ENCODE results near the gene QRFP. TPM values are rescaled to one million over a fixed set of nuclear protein-coding genes. Genes with fewer than 3 reads are reported as not detected.
"Not testable (repeated sequence)": the region's sequence is repeated elsewhere in the genome, so short reads cannot be mapped to it uniquely, and the experiment has no call there.

Gene QRFP
- total RNA-seq, 3 donors from 2014 or later, result not detected

GRCh38 chr9:130860458-130861316, 35.9 kb downstream of the QRFP start:
- Mint-ChIP-seq H3K4me1 (ENCODE audit: low read depth) (no peaks in the 10 kb centered on the region), H3K36me3 (ENCODE audit: insufficient read depth) (peaks cover 10% of the 10 kb centered on the region), H3K27me3 (ENCODE audit: low read depth) (no peaks in the 10 kb centered on the region), H3K4me3 (no peak overlapping the region), H3K9me3 (no peaks in the 10 kb centered on the region)
- ATAC-seq, result no peak
- no peak for DNase-seq

- H3K9me3 Mint-ChIP-seq, result no peaks in the 10 kb centered on the region
- no peak overlapping the region for H3K4me3 Mint-ChIP-seq
- H3K4me1 Mint-ChIP-seq (ENCODE audit: low read depth), result no peaks in the 10 kb centered on the region
- H3K27me3 Mint-ChIP-seq (ENCODE audit: low read depth), result no peaks in the 10 kb centered on the region
- no peak for DNase-seq
- ATAC-seq, result no peak
- peaks cover 10% of the 10 kb centered on the region for H3K36me3 Mint-ChIP-seq (ENCODE audit: insufficient read depth)
These were observed 37.6 kb downstream of the QRFP start for GRCh38 chr9:130858739-130859705.

- Mint-ChIP-seq H3K27me3 (ENCODE audit: low read depth) (no peaks in the 10 kb centered on the region), H3K9me3 (no peaks in the 10 kb centered on the region), H3K4me1 (ENCODE audit: low read depth) (no peaks in the 10 kb centered on the region), H3K36me3 (ENCODE audit: insufficient read depth) (peaks cover 10% of the 10 kb centered on the region), H3K4me3 (no peak overlapping the region)
- DNase-seq (no peak), ATAC-seq (no peak)
These were observed 38.5 kb downstream of the QRFP start for GRCh38 chr9:130857864-130858738.

- Mint-ChIP-seq H3K9me3 (no peaks in the 10 kb centered on the region), H3K4me3 (no peak overlapping the region), H3K27me3 (ENCODE audit: low read depth) (no peaks in the 10 kb centered on the region), H3K4me1 (ENCODE audit: low read depth) (no peaks in the 10 kb centered on the region), H3K36me3 (ENCODE audit: insufficient read depth) (peaks cover 6% of the 10 kb centered on the region)
- DNase-seq (no peak), ATAC-seq (no peak)
These were observed 40.1 kb downstream of the QRFP start for GRCh38 chr9:130856474-130856873.

- no peaks in the 10 kb centered on the region for H3K4me1 Mint-ChIP-seq (ENCODE audit: low read depth)
- H3K4me3 Mint-ChIP-seq, result no peak overlapping the region
- no peak for DNase-seq
- H3K9me3 Mint-ChIP-seq, result no peaks in the 10 kb centered on the region
- no peak for ATAC-seq
- H3K27me3 Mint-ChIP-seq (ENCODE audit: low read depth), result no peaks in the 10 kb centered on the region
- H3K36me3 Mint-ChIP-seq (ENCODE audit: insufficient read depth), result peaks cover 6% of the 10 kb centered on the region
These were observed 41.8 kb downstream of the QRFP start for GRCh38 chr9:130854835-130855234.

- DNase-seq (no peak), ATAC-seq (no peak)
- Mint-ChIP-seq H3K27me3 (ENCODE audit: low read depth) (no peaks in the 10 kb centered on the region), H3K4me3 (no peak overlapping the region), H3K36me3 (ENCODE audit: insufficient read depth) (peaks cover 6% of the 10 kb centered on the region), H3K9me3 (no peaks in the 10 kb centered on the region), H3K4me1 (ENCODE audit: low read depth) (no peaks in the 10 kb centered on the region)
These were observed 42.5 kb downstream of the QRFP start for GRCh38 chr9:130854092-130854491.

- Mint-ChIP-seq H3K4me1 (ENCODE audit: low read depth) (no peaks in the 10 kb centered on the region), H3K4me3 (no peak overlapping the region), H3K36me3 (ENCODE audit: insufficient read depth) (peaks cover 6% of the 10 kb centered on the region), H3K27me3 (ENCODE audit: low read depth) (no peaks in the 10 kb centered on the region), H3K9me3 (no peaks in the 10 kb centered on the region)
- ATAC-seq (no peak), DNase-seq (no peak)
These were observed 43.8 kb downstream of the QRFP start for GRCh38 chr9:130852801-130853200.

GRCh38 chr9:130849356-130849755, 47.3 kb downstream of the QRFP start:
- no peaks in the 10 kb centered on the region for H3K36me3 Mint-ChIP-seq (ENCODE audit: insufficient read depth)
- H3K4me1 Mint-ChIP-seq (ENCODE audit: low read depth), result no peaks in the 10 kb centered on the region

GRCh38 chr9:130848514-130848913, 48.1 kb downstream of the QRFP start:
- ATAC-seq, DNase-seq: not testable (repeated sequence)

More at GRCh38 chr9:130849356-130849755, 47.3 kb downstream of the QRFP start:
- H3K4me3 Mint-ChIP-seq, result no peak overlapping the region
- no peaks in the 10 kb centered on the region for H3K27me3 Mint-ChIP-seq (ENCODE audit: low read depth)
- H3K9me3 Mint-ChIP-seq, result no peaks in the 10 kb centered on the region
- DNase-seq, result no peak
- no peak for ATAC-seq

GRCh38 chr9:130847306-130848217, 49.0 kb downstream of the QRFP start:
- no peaks in the 10 kb centered on the region for H3K9me3 Mint-ChIP-seq

More at GRCh38 chr9:130848514-130848913, 48.1 kb downstream of the QRFP start:
- H3K4me1 Mint-ChIP-seq (ENCODE audit: low read depth); H3K36me3 Mint-ChIP-seq (ENCODE audit: insufficient read depth); H3K9me3 Mint-ChIP-seq; H3K4me3 Mint-ChIP-seq; H3K27me3 Mint-ChIP-seq (ENCODE audit: low read depth): not testable (repeated sequence)

GRCh38 chr9:130846487-130847305, 49.9 kb downstream of the QRFP start:
- DNase-seq, result no peak
- peaks cover 19% of the 10 kb centered on the region for H3K4me1 Mint-ChIP-seq (ENCODE audit: low read depth)
- H3K36me3 Mint-ChIP-seq (ENCODE audit: insufficient read depth), result no peaks in the 10 kb centered on the region
- ATAC-seq, result no peak
- H3K9me3 Mint-ChIP-seq, result no peaks in the 10 kb centered on the region
- H3K27me3 Mint-ChIP-seq (ENCODE audit: low read depth), result no peaks in the 10 kb centered on the region
- no peak overlapping the region for H3K4me3 Mint-ChIP-seq

More at GRCh38 chr9:130847306-130848217, 49.0 kb downstream of the QRFP start:
- Mint-ChIP-seq H3K4me3 (no peak overlapping the region), H3K36me3 (ENCODE audit: insufficient read depth) (no peaks in the 10 kb centered on the region), H3K27me3 (ENCODE audit: low read depth) (no peaks in the 10 kb centered on the region), H3K4me1 (ENCODE audit: low read depth) (peaks cover 14% of the 10 kb centered on the region)
- ATAC-seq (no peak), DNase-seq (no peak)

- no peak for DNase-seq
- Mint-ChIP-seq H3K4me3 (no peak overlapping the region), H3K9me3 (no peaks in the 10 kb centered on the region), H3K36me3 (ENCODE audit: insufficient read depth) (no peaks in the 10 kb centered on the region), H3K27me3 (ENCODE audit: low read depth) (no peaks in the 10 kb centered on the region), H3K4me1 (ENCODE audit: low read depth) (peaks cover 19% of the 10 kb centered on the region)
- no peak for ATAC-seq
These were observed 50.6 kb downstream of the QRFP start for GRCh38 chr9:130845901-130846481.
